Measurements from ENCODE around the gene ASPDH.

ASPDH gene

GRCh38 chr19:50496189-50497021 is 17.3 kb downstream of the ASPDH start:
- no peaks in the 10 kb centered on the region for H3K36me3 ChIP-seq
- peaks cover 0 to 10% of the 10 kb centered on the region in 2 donors for H3K27me3 ChIP-seq
- no peak overlapping the region for H3K27ac ChIP-seq
- no peaks in the 10 kb centered on the region for H3K4me1 ChIP-seq
- no peak overlapping the region for H3K4me3 ChIP-seq
- TF ChIP-seq CTCF (IDR thresholded peaks at IDR 0.05), result no peak
- intact Hi-C loops (cut with DNase I; ENCODE audit: low total_unique reads), result no loop called here
- peak in 1 of 2 donors; percentile 62 for DNase-seq
- H3K9me3 ChIP-seq, result no peaks in the 10 kb centered on the region

- Histone ChIP-seq H3K4me1 (no peaks in the 10 kb centered on the region), H3K9me3 (no peaks in the 10 kb centered on the region), H3K27ac (no peak overlapping the region), H3K4me3 (no peak overlapping the region), H3K36me3 (peaks cover 0 to 5% (median 0%) of the 10 kb centered on the region in 3 donors), H3K27me3 (peaks cover 0 to 8% of the 10 kb centered on the region in 2 donors)
- intact Hi-C loops (cut with DNase I; ENCODE audit: low total_unique reads), result no loop called here
- no peak for DNase-seq
- no peak for TF ChIP-seq CTCF (IDR thresholded peaks at IDR 0.05)
Measured at GRCh38 chr19:50495020-50495531, 18.6 kb downstream of the ASPDH start.

GRCh38 chr19:50494186-50495019 is 19.3 kb downstream of the ASPDH start:
- no peak for DNase-seq
- Histone ChIP-seq H3K4me1 (no peaks in the 10 kb centered on the region), H3K27ac (no peak overlapping the region), H3K4me3 (no peak overlapping the region), H3K9me3 (no peaks in the 10 kb centered on the region), H3K27me3 (peaks cover 0 to 12% of the 10 kb centered on the region in 2 donors), H3K36me3 (peaks cover 0 to 5% (median 0%) of the 10 kb centered on the region in 3 donors)
- no peak for TF ChIP-seq CTCF (IDR thresholded peaks at IDR 0.05)
- intact Hi-C loops (cut with DNase I; ENCODE audit: low total_unique reads), result no loop called here

- no peak for DNase-seq
- Histone ChIP-seq H3K9me3 (no peaks in the 10 kb centered on the region), H3K4me1 (no peaks in the 10 kb centered on the region), H3K36me3 (peaks cover 0 to 5% (median 0%) of the 10 kb centered on the region in 3 donors), H3K27ac (no peak overlapping the region), H3K4me3 (no peak overlapping the region), H3K27me3 (peaks cover 0 to 16% of the 10 kb centered on the region in 2 donors)
- intact Hi-C loops (cut with DNase I; ENCODE audit: low total_unique reads), result no loop called here
- no peak for TF ChIP-seq CTCF (IDR thresholded peaks at IDR 0.05)
Measured at GRCh38 chr19:50493171-50493570, 20.5 kb downstream of the ASPDH start.

- Histone ChIP-seq H3K9me3 (no peaks in the 10 kb centered on the region), H3K27ac (no peak overlapping the region), H3K4me3 (no peak overlapping the region), H3K36me3 (peaks cover 0 to 5% (median 0%) of the 10 kb centered on the region in 3 donors), H3K27me3 (peaks cover 0 to 20% of the 10 kb centered on the region in 2 donors), H3K4me1 (no peaks in the 10 kb centered on the region)
- DNase-seq, result no peak
- intact Hi-C loops (cut with DNase I; ENCODE audit: low total_unique reads), result no loop called here
- TF ChIP-seq CTCF (IDR thresholded peaks at IDR 0.05), result no peak
Measured at GRCh38 chr19:50492303-50493052, 21.2 kb downstream of the ASPDH start.
